SW 1271 (cell line): ENCODE results near the gene WASF2.
"Not testable (repeated sequence)": the region's sequence is repeated elsewhere in the genome, so short reads cannot be mapped to it uniquely, and the experiment has no call there.

Source experiments
- DNase-seq, 2 experiments: peaks; one replicate each; lab custom pipeline; 2025; lab: John Stamatoyannopoulos, UW

The WASF2 gene

DNA sequence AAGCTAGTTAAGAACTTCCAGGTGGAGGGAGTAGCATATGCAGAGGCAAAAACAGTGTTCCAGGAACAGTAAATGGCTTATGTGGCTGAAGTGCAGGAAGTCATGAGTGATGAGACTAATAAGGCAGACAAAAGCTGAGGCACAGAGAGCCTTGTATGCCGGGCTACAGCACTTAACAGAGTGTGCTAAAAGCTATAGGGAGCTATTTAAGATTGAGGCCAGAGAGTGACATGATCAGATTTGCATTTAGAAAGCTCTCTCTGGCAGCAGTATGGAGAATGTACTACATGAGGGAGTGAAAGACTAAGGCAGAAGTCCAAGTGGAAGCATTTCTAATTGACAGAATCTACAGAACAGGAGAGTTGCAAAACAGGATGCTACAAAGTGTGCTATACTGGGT lies 38.6 kb downstream of the WASF2 start:
- no peak for DNase-seq

DNA sequence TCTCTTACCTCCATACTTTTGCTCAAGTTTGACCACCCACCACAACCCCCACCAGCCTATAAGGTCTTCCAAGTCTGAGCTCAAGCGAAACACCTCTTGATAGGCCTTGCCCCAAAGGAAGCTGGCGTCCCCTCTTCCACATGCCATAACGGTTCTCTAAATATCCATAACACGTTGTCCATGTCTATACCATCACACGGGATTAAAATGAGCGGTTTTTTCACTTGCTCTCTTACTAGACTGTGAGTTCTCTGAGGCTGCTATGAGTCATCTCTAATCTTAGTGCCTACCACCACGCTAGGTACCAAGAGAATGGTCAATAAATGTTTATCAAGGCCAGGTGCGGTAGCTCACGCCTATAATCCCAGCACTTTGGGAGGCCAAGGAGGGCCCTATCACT lies 41.0 kb downstream of the WASF2 start:
- DNase-seq = no peak

DNA sequence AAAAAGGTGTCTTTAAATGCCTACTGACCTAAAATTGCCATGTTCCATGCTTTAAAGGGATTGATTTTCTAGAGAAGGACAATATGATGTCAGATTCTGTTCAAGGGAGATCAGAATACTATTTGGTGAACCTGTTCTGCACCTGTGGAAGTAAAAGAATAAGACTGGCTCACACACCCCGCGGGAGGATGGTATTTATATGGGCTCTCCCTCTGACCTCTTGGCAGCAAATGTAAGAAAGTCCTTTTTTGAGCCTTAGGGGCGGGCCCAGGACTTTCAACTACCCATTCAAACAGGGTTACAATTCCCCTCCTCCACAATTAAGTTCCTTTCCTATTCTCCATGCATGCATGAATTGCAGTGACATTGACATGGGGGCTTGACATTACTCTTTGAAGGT lies 42.1 kb downstream of the WASF2 start:
- no peak for DNase-seq

DNA sequence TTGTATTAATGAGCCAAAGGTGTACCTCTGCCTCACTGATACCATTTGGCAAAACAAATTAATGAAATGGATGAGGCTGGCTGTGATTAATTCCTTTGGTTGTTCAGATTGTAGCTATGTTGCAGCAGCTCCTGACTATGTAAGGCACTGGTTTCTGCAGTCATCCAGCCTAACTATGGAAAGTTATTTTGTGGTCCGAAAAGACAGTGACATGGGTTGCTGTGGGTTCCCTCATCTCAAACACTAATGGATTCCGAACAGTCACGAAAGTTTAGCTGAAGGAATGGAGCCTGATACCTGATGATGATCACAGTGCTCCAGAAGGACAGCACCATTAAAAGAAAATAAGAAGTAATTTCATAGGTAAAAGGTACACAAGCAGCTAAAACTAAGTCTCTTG lies 42.6 kb downstream of the WASF2 start:
- no peak for DNase-seq

DNA sequence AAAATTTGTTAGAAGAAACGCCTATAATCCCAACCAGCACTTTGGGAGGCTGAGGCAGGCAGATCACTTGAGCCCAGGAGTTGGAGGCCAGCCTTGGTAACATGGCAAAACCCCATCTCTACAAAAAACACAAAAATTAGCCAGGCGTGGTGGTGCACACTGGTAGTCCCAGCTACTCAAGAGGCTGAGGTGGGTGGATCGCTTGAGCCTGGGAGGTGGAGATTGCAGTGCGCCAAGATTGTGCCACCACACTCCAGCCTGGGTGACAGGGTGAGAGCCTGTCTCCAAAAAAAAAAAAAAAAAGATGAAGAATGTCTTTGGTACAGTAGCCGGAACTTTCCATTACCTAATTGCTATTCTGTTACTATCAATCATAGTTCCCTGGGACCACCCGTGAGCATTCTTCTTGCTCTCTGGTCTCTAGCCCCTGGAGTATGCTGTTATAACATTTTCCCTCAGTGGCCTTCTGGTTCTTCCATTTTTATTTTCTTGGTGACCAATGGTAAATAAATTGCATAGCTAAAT lies 43.4 kb downstream of the WASF2 start:
- no peak for DNase-seq

DNA sequence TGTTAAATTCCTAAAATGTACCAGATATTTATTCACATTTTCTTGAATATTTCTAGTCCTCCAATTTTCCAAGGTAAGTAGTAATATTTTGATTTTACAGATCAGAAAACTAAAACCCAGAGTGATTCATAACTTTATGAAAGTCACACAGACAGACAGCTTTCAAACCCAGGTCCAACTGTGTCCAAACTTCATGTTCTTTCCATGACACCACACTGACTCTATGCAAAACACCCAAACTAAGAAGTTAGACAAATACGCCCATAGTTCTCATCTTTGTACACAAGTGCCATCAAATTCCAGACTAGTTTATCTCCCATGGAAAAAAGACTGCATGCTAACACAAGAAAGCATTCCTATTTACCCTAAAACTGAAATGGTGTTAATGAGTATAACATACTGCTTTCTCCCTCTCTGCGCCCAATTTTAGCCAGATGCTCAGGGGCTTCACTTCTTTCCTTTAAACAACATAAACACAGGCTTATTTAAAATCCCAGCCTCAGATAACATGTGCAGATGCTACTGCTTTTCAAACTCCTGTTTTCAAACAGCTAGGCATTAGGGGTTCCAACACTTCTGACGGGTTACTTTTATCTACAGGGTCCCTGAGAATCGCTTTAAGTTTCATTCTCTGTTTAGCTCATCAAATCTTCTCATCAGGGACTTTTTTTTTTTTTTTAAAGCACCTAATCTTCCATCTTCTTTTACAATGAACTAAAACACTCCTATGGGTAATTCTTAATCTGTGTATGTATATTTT lies 44.6 kb downstream of the WASF2 start:
- DNase-seq = no peak

DNA sequence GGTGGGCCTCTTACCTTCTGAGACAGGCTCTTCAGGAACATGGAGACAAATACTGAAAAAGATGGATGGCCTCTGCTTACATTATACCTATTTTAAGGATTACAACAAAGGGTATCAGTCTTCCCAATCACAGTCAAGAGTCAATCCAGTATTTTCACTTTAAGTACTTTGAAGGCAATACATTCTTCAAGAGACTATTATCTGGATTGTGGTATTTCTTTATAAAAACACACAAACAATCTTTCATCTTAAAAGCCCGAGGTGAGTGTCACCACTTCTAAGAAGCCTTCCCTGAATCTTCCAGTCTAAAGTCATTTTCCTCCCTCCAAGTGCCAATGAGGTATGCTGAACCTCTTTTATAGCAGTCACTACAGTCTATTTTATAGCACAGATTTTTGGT lies 45.3 kb downstream of the WASF2 start:
- DNase-seq = no peak

DNA sequence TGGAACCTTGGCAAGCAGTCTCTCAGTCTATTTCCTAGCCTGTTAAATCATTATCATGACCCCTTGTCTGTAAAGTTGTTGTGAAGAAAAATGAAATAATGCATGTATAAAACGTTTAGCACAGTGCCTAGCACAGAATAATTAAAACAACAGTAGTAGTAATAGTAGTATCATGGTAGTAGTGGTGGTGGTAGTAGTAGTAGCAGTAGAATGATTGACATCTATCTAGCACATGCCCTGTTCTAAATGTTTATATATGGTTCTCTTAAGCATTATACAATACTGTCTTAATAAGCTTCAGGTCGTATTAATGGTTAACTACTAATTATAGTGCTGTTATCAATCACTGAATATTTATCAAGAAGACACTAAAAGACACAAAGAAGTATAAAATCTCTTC lies 50.8 kb downstream of the WASF2 start:
- no peak for DNase-seq

DNA sequence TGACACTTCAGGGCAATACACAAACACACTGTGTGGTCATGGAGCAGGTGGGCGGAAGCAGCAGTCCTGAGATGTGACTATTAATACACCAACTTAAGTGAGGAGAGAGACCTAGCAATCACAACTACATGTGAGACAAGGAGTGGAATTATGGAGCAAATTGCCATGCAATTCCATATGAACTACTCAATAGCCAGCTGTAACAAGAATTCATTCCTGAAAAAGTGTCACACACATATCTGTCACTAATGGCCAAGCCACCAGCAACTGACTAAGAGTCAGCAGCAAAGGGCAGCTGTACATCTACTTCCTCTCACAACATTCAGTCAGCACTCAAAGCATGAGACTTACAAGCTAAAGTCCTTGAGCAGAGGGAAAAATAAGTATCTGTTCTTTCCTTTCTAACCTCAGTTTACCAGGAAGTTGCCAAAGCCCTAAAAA lies 51.3 kb downstream of the WASF2 start:
- no peak for DNase-seq

DNA sequence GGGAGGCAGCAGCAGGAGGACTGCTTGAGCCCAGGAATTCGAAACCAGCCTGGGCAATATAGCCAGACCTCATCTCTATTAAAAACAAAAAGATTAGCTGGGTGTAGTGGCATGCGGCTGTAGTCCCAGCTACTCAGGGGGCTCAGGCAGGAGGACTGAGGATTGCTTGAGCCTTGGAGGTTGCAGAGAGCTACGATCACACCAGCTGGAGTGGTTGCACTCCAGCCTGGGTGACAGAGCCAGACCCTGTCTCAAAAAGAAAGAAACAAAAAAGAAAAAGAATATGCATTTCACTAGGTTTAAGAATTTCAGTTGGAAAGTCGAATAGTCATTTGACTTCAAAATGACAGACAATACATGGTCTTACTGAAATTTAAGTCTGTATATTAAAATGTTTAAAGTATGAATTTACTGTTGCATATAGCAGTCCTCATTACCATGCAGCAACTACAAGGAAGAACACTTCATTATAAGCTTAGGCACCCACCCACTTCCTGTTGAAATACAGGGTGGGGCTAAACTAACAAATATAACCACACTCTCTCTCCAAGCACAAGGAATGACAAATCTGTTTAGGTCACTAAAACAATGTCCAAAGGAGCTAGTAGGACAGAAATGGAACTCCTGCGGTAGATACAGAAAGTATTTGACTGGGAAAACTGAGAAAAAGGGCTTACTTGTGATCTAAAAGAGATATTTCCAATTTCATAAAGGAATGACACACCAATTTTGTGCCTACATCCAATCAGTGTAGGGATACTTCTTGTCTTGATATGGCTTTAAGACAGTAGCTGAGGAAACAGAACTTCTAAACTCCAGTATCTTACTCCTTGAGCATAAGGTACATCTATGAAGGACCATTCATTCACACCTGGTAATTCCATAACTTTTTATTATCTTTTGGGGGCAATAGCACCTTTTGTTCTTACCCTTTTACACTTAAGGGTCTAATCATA lies 53.5 kb downstream of the WASF2 start:
- peak in 1 of 2 experiments; percentile 36 for DNase-seq

DNA sequence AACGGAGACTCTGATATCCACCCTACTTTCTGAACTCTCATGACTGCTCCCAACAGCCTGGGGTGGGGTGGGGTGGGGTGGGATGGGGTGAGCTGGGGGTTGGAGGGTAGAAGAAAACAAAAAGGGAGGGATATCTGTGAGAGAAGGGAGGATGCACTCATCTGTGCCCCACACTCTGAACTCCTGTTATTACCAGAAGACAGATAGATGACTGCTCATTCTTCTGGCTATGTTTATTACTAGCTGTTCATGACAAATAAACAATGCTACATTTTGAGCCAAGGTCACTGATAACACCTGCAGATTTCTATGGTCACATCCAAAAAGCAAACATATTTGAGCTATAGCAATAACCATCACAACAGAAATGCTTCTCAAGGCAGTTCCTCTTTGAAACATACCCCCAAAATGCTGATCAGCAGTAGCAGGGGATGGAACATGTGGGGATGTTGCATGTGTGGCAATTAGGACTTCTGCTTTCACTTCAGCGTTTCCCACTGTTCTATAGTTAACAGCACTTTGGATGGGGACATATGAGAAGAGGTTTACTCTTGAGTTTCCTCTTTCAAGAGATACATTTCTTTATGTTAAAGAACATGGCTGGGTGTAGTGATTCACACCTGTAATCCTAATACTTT lies 54.3 kb downstream of the WASF2 start:
- no peak for DNase-seq

DNA sequence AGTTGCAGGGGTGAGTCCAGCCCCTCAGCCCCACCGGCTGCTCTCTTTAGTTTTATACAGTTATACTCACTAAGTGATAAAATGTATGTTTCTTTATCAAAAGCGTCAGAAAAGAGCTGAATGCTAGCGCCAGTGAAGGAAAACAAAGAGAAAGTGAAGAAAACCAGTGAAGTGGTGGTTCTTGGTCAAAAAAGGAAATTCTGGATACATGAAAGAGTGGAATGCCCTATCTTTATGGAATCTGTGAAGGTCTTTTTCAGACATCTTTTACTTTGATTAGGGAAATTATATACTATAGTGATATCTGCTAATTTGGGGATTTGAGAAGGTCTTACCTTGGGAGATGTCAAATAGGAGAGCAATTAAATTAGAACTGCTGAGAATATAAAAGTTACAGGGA lies 56.3 kb downstream of the WASF2 start:
- no peak for DNase-seq

DNA sequence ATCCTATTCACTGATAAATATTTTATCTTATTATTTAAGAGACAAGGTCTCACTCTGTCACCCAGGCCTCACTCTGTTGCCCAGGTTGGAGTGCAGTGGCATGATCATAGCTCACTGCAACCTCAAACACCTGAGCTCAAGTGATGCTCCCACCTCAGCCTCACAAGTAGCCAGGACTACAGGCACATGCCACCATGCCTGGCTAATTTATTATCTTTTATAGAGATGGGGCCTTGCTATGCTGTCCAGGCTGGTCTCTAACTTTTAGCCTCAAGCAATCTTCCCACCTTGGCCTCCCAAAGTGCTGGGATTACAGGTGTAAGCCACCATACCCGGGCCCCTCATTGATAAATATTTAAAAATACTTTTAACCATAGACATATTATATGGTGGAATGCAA lies 57.2 kb downstream of the WASF2 start:
- DNase-seq = not testable (repeated sequence)

DNA sequence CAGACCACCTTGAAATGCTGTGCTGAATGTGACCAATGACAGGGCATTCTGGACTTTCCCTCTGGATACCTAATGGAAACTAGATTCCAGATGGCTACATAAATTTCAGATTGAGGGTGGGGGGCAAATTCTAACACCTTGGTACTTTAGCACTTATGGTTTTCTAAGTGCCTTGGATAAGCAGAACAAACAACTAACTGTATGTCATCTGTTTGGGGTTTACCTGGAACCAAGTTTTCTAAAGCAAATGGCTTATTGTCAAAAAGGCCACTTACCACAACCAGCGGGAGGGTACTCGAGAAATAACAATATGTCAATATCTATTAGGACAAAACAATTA lies 58.4 kb downstream of the WASF2 start:
- no peak for DNase-seq

DNA sequence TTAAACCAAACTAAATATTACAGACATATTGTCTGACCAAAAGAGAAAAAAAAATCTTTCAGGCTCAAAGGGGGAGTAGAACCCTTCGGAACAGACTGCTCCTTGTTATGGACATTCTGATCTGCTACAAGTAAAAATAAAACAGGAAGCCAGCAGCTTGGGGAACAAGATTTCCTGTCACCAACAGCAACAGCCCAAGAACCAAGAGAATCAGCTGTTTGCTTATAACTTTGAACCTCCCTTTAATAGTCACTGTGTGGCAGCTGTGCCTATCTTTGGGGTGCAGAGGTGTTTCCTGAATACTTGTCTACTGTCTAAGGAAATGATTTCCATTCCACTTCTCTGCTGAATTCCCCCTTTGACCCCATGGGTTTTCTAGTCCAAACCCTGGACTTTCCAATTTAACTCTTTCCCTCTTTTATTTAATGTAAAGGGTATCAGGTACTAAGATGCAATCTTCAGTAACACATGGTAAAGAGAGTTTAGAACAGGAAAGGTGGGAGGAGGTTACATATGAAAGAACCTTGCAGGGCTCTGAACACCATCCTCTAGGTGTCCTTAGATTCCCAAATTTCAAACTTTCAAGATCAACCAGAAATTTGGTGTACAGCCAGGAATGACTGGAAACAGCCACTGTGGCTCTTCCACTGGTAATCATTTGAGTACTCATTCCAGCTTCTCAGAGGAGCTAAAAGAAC lies 58.9 kb downstream of the WASF2 start:
- DNase-seq = no peak

DNA sequence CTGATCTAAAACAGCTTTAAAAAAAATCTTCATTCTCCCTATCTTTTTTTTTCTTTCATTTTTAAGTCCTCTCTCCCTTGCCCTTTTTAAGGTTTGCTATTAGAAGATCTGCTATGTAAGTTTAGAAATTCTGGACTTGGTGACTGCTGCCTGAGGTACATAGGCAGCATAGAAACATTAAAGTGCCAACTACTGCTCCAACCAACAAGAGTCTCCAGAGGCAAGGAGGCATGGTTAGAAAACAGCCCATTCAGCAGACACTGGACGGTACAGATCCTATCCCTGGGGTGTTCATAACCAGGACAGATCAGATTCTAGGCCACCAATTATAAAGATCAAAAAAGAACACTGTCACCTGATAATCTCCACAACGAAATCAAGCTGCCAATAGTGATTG lies 60.9 kb downstream of the WASF2 start:
- DNase-seq = no peak

DNA sequence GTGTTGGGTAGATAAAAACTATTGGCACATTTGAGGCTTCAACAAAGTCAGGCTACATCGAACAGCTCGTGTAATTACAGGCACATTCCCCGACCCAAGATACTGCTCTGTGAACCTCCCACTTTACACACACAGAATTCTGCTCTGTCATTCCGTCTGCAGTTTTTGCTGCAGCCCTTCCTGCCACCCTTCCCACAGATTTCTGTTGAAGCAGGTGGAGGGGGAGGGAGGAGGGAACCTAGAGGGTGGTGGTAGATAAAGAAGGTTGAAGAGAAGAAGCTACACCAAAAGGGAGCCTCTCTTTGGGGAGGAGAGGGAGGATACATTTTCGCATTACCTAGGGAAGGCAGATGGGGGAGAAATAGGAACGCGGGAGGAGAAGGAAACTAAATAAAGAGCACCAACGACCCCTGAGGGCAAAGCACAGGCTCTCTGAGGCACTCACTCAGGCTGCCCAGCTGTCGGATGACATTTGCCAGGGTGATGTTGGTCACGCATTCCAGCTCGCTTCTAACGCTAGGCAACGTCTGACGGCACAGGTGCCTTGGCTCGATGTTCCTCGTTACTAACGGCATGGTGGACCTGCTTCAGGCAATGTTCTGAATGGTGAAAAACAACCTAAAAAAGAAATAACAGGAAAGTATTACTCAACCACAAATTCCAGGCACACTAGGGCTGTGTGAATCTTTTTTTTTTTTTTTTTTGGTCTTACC lies 61.5 kb downstream of the WASF2 start:
- DNase-seq = no peak

DNA sequence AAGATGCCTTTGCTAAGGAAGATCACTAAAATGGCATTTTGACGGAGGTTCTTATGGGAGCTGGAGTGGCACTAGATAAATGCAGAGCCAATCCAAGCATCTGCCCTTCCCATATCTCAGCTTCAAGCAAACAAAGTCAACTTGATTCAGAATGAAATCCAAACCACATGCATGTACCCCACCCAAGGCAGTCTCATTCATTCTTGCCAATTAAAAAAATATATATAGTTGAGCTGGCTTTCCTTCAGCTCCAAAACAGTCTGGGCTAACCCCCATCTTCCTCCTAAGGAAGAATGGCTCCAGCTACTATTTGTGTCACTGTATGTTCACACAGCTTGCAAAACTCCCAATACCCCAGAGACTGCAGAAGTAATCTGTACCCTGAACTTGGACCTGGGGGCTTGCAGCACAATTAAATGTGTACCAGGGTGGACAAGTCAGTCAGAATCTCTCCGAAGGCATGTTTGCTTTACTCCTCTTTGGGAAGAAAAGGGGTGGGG lies 62.1 kb downstream of the WASF2 start:
- DNase-seq = no peak

DNA sequence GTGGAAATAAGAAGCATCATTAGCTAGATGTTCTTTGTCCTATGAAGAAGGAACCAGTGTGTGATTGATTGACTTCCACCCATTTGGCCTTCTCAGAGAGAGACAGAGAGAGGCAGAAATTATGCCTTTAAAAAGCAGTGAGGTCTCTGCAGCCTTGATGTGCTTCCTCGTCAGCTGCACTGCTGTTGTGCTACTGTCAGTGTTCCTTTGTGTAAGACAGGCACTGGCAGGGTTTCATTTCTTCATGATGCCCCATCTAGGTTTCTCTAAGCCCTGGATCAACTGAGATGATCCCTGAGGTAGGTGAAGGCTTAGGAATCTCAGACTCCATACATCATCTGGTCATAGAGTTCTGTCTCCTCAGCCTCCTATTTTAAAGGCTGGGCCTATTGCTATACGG lies 62.6 kb downstream of the WASF2 start:
- DNase-seq = no peak

DNA sequence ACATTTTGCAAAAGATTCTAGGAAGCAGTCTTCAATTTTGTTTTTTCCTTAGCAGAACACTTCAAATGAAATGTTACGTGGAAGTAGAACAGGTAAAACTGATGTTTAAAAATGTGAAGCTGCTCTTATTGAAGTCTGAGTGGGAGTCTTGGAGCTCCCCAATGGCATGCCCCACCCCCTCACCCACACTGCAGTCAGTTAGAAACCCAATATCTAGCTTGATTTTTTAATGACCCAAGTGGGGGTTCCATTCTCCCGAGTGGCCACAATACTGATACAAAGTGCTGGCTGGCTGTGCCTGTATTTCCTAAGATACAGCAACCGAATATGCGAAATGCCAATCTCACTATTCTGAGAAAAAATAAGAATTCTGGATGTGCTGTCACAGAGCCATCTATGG lies 66.3 kb downstream of the WASF2 start:
- DNase-seq = no peak
